ENCODE results near the gene LSM14B.

- TF ChIP-seq CTCF (IDR thresholded peaks at IDR 0.05) = no peak
- no peak for TF ChIP-seq POLR2AphosphoS5 (IDR thresholded peaks at IDR 0.05)
These were observed 33.4 kb downstream of the LSM14B start for GRCh38 chr20:62155428-62156253.
